ENCODE data around the gene TSPAN18. TPM values are rescaled to one million over a fixed set of nuclear protein-coding genes. Genes with fewer than 3 reads are reported as not detected.

Gene TSPAN18
- total and polyA plus RNA-seq, 2 experiments from 2014 or later, result 9.5 to 21.5 TPM

DNA sequence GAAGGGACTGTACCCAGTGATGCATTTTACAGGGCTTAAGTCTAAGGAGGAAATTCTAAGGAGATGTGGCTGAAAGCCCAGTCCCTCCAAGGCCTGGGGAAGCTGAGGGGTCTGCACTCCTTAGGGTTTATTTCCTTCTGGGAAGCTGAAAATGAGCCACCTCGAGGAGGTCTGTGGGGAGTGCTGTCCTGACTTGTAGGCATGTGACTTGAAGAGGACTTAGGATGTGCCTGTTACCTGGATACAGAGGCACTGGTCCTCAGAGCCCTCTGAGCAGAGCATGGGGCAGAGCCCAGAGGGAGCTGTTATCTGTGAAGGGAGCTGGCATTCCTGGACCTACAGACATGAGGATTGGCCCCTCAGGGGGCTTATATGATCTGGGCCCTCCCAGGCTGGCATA lies 146.8 kb downstream of the TSPAN18 start:
- Histone ChIP-seq H3K9me3 (ENCODE audit: low read depth) (no peaks in the 10 kb centered on the region), H3K4me1 (ENCODE audit: insufficient read depth) (peaks cover 12% of the 10 kb centered on the region), H3K9me2 (replicated peaks; ENCODE audit: insufficient read depth) (no peaks in the 10 kb centered on the region), H3K4me3 (no peak overlapping the region), H3K27ac (no peak overlapping the region), H3K36me3 (replicated peaks; ENCODE audit: insufficient read depth, low read depth) (no peaks in the 10 kb centered on the region), H2AFZ (no peak overlapping the region), H3K27me3 (no peaks in the 10 kb centered on the region), H4K20me1 (ENCODE audit: insufficient read depth, poor library complexity, severe bottlenecking) (no peaks in the 10 kb centered on the region), H3K4me2 (no peak overlapping the region), H3K79me2 (no peaks in the 10 kb centered on the region)
- WGBS (ENCODE audit: low lambda C conversion rate, missing lambda C conversion rate), result 30% methylated on average over 1 of the region's 1 CpG
- DNase-seq (ENCODE audit: low spot score), result no peak
- TF ChIP-seq, protein P1, sequence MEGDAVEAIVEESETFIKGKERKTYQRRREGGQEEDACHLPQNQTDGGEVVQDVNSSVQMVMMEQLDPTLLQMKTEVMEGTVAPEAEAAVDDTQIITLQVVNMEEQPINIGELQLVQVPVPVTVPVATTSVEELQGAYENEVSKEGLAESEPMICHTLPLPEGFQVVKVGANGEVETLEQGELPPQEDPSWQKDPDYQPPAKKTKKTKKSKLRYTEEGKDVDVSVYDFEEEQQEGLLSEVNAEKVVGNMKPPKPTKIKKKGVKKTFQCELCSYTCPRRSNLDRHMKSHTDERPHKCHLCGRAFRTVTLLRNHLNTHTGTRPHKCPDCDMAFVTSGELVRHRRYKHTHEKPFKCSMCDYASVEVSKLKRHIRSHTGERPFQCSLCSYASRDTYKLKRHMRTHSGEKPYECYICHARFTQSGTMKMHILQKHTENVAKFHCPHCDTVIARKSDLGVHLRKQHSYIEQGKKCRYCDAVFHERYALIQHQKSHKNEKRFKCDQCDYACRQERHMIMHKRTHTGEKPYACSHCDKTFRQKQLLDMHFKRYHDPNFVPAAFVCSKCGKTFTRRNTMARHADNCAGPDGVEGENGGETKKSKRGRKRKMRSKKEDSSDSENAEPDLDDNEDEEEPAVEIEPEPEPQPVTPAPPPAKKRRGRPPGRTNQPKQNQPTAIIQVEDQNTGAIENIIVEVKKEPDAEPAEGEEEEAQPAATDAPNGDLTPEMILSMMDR (IDR thresholded peaks at IDR 0.05; ENCODE audit: poor library complexity), result no peak

DNA sequence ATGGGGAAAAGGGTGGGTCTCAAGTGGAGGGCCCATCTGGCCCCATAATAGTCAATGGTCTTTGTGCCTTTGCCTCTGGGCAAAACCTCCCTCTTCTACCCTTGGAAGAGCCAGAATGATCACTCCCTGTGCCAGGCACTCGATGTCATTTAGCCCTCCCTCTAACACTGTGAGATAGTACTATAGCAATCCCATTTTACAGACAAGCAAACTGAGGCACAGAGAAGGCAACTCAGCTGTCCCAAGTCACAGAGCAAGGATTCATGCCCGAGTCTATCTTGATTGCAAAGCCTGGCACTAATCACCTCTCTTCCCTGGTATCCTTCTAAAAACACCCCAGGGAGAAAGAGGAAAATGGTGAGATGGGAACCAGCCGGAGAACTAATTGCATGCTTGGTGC lies 147.5 kb downstream of the TSPAN18 start:
- 96% methylated on average over 3 of the region's 3 CpGs for WGBS (ENCODE audit: low lambda C conversion rate, missing lambda C conversion rate)

DNA sequence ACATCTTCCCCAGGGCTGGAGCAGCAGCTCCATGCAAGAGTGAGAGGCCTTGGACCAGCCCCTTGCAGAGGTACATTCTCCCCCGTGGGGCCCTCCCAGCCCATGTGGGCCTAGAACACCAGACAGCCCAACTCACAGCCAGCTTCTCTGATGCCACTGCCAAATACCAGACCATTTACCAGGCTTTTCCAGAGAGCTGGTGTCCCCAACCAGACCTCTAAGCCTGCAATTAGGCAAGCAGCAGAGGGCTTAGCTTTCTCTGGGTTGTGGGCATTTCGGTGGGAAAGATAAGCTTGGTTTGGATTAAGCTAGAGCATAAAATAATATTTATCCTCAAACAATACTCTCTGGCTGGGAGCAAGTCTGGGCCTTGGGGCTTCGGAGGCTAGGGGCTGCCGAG lies 148.3 kb downstream of the TSPAN18 start:
- no peaks in the 10 kb centered on the region for H3K79me2 ChIP-seq
- H3K9me2 ChIP-seq (replicated peaks; ENCODE audit: insufficient read depth), result no peaks in the 10 kb centered on the region
- no peaks in the 10 kb centered on the region for H4K20me1 ChIP-seq (ENCODE audit: insufficient read depth, poor library complexity, severe bottlenecking)
- no peaks in the 10 kb centered on the region for H3K36me3 ChIP-seq (replicated peaks; ENCODE audit: insufficient read depth, low read depth)
- H3K4me1 ChIP-seq (ENCODE audit: insufficient read depth), result peaks cover 12% of the 10 kb centered on the region
- H3K4me2 ChIP-seq, result no peak overlapping the region
- TF ChIP-seq EZH2phosphoT487 (IDR thresholded peaks at IDR 0.05; ENCODE audit: low read depth, severe bottlenecking, unreplicated experiment) (no peak), EZH2 (IDR thresholded peaks at IDR 0.05; ENCODE audit: borderline replicate concordance) (no peak)
- TF ChIP-seq, protein P1 (IDR thresholded peaks at IDR 0.05; ENCODE audit: poor library complexity), result no peak
- H3K4me3 ChIP-seq, result no peak overlapping the region
- no peak overlapping the region for H2AFZ ChIP-seq
- H3K27me3 ChIP-seq, result no peaks in the 10 kb centered on the region
- 74% methylated on average over 4 of the region's 4 CpGs for WGBS (ENCODE audit: low lambda C conversion rate, missing lambda C conversion rate)
- no peak for DNase-seq (ENCODE audit: low spot score)
- H3K9me3 ChIP-seq (ENCODE audit: low read depth), result no peaks in the 10 kb centered on the region
- H3K27ac ChIP-seq, result no peak overlapping the region

More for the DNA sequence above, 147.5 kb downstream of the TSPAN18 start:
- H3K4me2 ChIP-seq, result no peak overlapping the region
- no peaks in the 10 kb centered on the region for H3K79me2 ChIP-seq
- no peak overlapping the region for H3K27ac ChIP-seq
- H3K27me3 ChIP-seq, result no peaks in the 10 kb centered on the region
- H3K4me1 ChIP-seq (ENCODE audit: insufficient read depth), result peaks cover 12% of the 10 kb centered on the region
- TF ChIP-seq EZH2phosphoT487 (IDR thresholded peaks at IDR 0.05; ENCODE audit: low read depth, severe bottlenecking, unreplicated experiment) (no peak), EZH2 (IDR thresholded peaks at IDR 0.05; ENCODE audit: borderline replicate concordance) (no peak)
- TF ChIP-seq, protein P1 (IDR thresholded peaks at IDR 0.05; ENCODE audit: poor library complexity), result no peak
- H3K4me3 ChIP-seq, result no peak overlapping the region
- no peaks in the 10 kb centered on the region for H4K20me1 ChIP-seq (ENCODE audit: insufficient read depth, poor library complexity, severe bottlenecking)
- no peaks in the 10 kb centered on the region for H3K9me3 ChIP-seq (ENCODE audit: low read depth)
- no peaks in the 10 kb centered on the region for H3K36me3 ChIP-seq (replicated peaks; ENCODE audit: insufficient read depth, low read depth)
- DNase-seq (ENCODE audit: low spot score), result no peak
- no peak overlapping the region for H2AFZ ChIP-seq
- no peaks in the 10 kb centered on the region for H3K9me2 ChIP-seq (replicated peaks; ENCODE audit: insufficient read depth)

DNA sequence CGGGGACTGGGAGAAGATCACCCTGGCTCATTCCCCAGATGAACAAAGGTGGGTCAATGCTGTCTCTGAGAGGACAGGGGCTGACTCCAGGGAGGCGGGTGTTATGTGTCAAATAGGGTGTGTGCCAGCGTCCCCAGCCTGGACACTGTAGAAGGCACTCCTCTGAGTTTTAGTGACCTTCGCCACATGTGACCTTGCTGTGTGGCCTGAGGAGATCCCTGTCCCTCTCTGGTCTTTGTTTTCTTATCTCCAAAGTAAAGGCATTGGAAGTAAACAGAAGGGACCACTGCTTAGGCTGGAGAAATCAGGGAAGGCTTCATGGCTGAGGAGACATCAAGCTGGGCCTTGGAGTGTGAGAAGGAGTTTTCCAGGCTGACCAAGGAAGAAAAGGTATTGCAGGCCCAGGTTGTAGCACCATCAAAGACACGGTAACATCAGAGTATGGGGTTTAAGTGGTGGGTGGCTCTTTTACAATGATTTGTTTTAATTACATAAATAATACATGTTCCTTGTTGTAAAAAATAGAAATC lies 149.5 kb downstream of the TSPAN18 start:
- Histone ChIP-seq H4K20me1 (ENCODE audit: insufficient read depth, poor library complexity, severe bottlenecking) (no peaks in the 10 kb centered on the region), H3K9me2 (replicated peaks; ENCODE audit: insufficient read depth) (no peaks in the 10 kb centered on the region), H3K27ac (no peak overlapping the region), H3K4me1 (ENCODE audit: insufficient read depth) (peaks cover 12% of the 10 kb centered on the region), H3K36me3 (replicated peaks; ENCODE audit: insufficient read depth, low read depth) (no peaks in the 10 kb centered on the region), H2AFZ (no peak overlapping the region), H3K9me3 (ENCODE audit: low read depth) (no peaks in the 10 kb centered on the region), H3K4me3 (no peak overlapping the region), H3K4me2 (no peak overlapping the region), H3K79me2 (no peaks in the 10 kb centered on the region), H3K27me3 (no peaks in the 10 kb centered on the region)
- no peak for DNase-seq (ENCODE audit: low spot score)
- TF ChIP-seq, protein P1 (IDR thresholded peaks at IDR 0.05; ENCODE audit: poor library complexity), result no peak
- TF ChIP-seq EZH2phosphoT487 (IDR thresholded peaks at IDR 0.05; ENCODE audit: low read depth, severe bottlenecking, unreplicated experiment), result no peak
- TF ChIP-seq EZH2 (IDR thresholded peaks at IDR 0.05; ENCODE audit: borderline replicate concordance), result no peak
- 92% methylated on average over 5 of the region's 5 CpGs for WGBS (ENCODE audit: low lambda C conversion rate, missing lambda C conversion rate)
